Mammary epithelial cell (primary cell): Measurements from ENCODE around the gene NKPD1.

Experiments used
- EZH2 ChIP-seq: IDR thresholded peaks from 2 replicates; pipeline ENCODE4 v1.6.1; 2012; ENCODE audit warnings: low read length, inconsistent platforms, borderline replicate concordance
- TF ChIP-seq, protein P1 (sequence below), 2 donors: IDR thresholded peaks in 1 of 2; conservative IDR thresholded peaks in 1 of 2; 2 replicates each; pipeline ENCODE4 v1.5.1; 2011 to 2012; ENCODE audit warnings: inconsistent platforms in 2 of 2, low read length in 2 of 2, mild to moderate bottlenecking in 2 of 2, control low read depth in 1 of 2, low read depth in 1 of 2; ENCODE audit not compliant: insufficient read depth in 1 of 2; ENCODE audit errors: extremely low read depth in 1 of 2

DNA sequence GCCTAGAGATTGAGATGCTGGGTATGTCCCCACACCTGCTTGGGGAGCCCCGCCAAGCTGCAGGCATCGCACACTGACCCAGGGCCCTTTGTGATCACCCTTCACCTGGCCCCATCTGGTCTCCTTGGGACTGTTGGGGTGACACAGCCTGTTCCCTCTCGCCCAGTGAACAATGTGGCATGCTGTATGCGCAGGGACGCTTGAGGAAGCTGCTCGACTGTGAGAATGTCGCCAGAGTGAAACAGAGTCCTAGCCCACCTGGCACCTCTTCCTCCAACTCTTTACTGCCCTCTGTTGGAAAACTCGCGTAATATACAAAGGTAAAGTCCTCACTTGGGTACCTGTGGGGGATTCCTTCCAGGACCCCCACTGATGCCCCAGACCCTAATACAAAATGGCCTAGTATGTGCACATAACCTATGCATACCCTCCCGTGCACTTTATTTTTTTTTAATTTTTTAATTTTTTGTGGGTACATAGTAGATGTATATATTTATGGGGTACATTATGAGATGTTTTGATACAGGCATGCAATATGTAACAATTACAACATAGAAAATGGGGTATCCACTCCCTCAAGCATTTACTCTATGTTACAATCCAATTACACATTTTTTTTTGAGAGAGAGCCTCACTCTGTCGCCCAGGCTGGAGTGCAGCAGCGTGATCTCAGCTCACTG, 26.8 kb upstream of the NKPD1 start:
- TF ChIP-seq, protein P1, sequence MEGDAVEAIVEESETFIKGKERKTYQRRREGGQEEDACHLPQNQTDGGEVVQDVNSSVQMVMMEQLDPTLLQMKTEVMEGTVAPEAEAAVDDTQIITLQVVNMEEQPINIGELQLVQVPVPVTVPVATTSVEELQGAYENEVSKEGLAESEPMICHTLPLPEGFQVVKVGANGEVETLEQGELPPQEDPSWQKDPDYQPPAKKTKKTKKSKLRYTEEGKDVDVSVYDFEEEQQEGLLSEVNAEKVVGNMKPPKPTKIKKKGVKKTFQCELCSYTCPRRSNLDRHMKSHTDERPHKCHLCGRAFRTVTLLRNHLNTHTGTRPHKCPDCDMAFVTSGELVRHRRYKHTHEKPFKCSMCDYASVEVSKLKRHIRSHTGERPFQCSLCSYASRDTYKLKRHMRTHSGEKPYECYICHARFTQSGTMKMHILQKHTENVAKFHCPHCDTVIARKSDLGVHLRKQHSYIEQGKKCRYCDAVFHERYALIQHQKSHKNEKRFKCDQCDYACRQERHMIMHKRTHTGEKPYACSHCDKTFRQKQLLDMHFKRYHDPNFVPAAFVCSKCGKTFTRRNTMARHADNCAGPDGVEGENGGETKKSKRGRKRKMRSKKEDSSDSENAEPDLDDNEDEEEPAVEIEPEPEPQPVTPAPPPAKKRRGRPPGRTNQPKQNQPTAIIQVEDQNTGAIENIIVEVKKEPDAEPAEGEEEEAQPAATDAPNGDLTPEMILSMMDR (conservative IDR thresholded peaks at IDR 0.05 in 1 of 2, IDR thresholded peaks at IDR 0.05 in 1 of 2; ENCODE audit: extremely low read depth in 1 of 2, insufficient read depth in 1 of 2, low read depth in 1 of 2, low read length in 2 of 2): peak; percentile 57 to 59
- TF ChIP-seq EZH2: no peak
